Esophagus muscularis mucosa (tissue), 3 donors: ENCODE measurements around the gene GLT8D2.

Experiments
- POLR2A ChIP-seq: fragments of 450-650 bp; IDR thresholded peaks from one replicate; pipeline ENCODE4 v1.6.1; 2017; ENCODE audit warnings: antibody characterized with exemption, moderate library complexity, mild to moderate bottlenecking, low read depth
- TF ChIP-seq, protein P1 (sequence below), 3 experiments: fragments of 200-600 bp in 2 of 3; fragments of 450-650 bp in 1 of 3; sonication (generic) in 2 of 3; IDR thresholded peaks; one replicate each; pipeline ENCODE4 v1.5.1; 2017 to 2019; ENCODE audit warnings: antibody characterized with exemption in 3 of 3, mild to moderate bottlenecking in 2 of 3, moderate library complexity in 1 of 3

DNA sequence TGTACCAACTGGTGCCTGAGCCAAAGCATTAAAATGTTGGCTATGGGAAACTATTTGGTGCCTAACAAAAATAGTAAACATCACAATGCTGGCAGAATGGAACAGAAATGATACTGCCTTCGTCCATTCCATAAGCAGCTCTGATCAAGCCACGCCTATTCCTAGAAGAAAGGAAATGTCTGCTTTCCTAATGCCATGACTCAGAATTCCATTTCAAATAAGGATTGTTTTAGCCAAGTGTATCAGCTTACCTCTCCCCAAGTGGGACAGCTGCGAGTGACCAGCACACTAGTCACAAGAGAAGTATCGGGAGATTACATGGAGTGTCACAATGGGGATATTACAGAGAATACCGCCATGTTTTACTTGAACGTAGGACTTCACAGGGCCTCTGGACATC, 38.7 kb downstream of the GLT8D2 start:
- no peak for TF ChIP-seq POLR2A
- TF ChIP-seq, protein P1, sequence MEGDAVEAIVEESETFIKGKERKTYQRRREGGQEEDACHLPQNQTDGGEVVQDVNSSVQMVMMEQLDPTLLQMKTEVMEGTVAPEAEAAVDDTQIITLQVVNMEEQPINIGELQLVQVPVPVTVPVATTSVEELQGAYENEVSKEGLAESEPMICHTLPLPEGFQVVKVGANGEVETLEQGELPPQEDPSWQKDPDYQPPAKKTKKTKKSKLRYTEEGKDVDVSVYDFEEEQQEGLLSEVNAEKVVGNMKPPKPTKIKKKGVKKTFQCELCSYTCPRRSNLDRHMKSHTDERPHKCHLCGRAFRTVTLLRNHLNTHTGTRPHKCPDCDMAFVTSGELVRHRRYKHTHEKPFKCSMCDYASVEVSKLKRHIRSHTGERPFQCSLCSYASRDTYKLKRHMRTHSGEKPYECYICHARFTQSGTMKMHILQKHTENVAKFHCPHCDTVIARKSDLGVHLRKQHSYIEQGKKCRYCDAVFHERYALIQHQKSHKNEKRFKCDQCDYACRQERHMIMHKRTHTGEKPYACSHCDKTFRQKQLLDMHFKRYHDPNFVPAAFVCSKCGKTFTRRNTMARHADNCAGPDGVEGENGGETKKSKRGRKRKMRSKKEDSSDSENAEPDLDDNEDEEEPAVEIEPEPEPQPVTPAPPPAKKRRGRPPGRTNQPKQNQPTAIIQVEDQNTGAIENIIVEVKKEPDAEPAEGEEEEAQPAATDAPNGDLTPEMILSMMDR (IDR thresholded peaks at IDR 0.05) = no peak
